Lower leg skin (tissue), 4 donors: ENCODE results near the gene CCDC85C. TPM values are rescaled to one million over a fixed set of nuclear protein-coding genes. Genes with fewer than 3 reads are reported as not detected.

Experiments
- DNase-seq, 2 donors: peaks; one replicate each; pipeline ENCODE4 v3.0.0-alpha.2; 2019; ENCODE audit warnings: low spot score in 2 of 2
- H3K4me3 ChIP-seq: fragments of 200-600 bp; sonication (generic); 2 replicates; pipeline ENCODE4 v1.5.1; 2017; ENCODE audit warnings: mild to moderate bottlenecking, low read depth; ENCODE audit not compliant: poor library complexity, severe bottlenecking
- POLR2A ChIP-seq, 2 donors: fragments of 450-650 bp; IDR thresholded peaks; one replicate each; pipeline ENCODE4 v1.6.1; 2016 to 2017; ENCODE audit warnings: antibody characterized with exemption in 2 of 2, mild to moderate bottlenecking in 1 of 2, moderate library complexity in 1 of 2
- WGBS, 2 donors: methylation state at CpG; one replicate each; pipeline ENCODE4 v1.1.5; 2018; 5-methylcytosine and 5-hydroxymethylcytosine counted together
- intact Hi-C: fragments of 100-400 bp; cut with DNase I; formaldehyde crosslinking; loops from one replicate; pipeline ENCODE4 v1.15.0; 2023; ENCODE audit warnings: low total_unique reads
- total RNA-seq, 4 donors: library from RNA; depleted of rRNA; stranded (reverse); fragments of >200 nt; gene quantifications; one replicate each; pipeline ENCODE4 v1.1.0, GENCODE V29; 2016
- TF ChIP-seq, protein P1 (sequence below), 3 donors: fragments of 450-650 bp; IDR thresholded peaks; one replicate each; pipeline ENCODE4 v1.5.1; 2016; ENCODE audit warnings: antibody characterized with exemption in 3 of 3, mild to moderate bottlenecking in 3 of 3, moderate library complexity in 2 of 3

The CCDC85C gene
- total RNA-seq, 4 donors from 2014 or later = 17.2 to 47.7 (median 33.3) TPM

GRCh38 chr14:99624024-99624423 lies 20.0 kb upstream of the CCDC85C start:
- DNase-seq = no peak
- 80 to 85% methylated on average over 6 of the region's 6 CpGs for WGBS, 2 donors
- intact Hi-C loops = no loop called here
- TF ChIP-seq POLR2A (IDR thresholded peaks at IDR 0.05) = no peak
- TF ChIP-seq, protein P1, sequence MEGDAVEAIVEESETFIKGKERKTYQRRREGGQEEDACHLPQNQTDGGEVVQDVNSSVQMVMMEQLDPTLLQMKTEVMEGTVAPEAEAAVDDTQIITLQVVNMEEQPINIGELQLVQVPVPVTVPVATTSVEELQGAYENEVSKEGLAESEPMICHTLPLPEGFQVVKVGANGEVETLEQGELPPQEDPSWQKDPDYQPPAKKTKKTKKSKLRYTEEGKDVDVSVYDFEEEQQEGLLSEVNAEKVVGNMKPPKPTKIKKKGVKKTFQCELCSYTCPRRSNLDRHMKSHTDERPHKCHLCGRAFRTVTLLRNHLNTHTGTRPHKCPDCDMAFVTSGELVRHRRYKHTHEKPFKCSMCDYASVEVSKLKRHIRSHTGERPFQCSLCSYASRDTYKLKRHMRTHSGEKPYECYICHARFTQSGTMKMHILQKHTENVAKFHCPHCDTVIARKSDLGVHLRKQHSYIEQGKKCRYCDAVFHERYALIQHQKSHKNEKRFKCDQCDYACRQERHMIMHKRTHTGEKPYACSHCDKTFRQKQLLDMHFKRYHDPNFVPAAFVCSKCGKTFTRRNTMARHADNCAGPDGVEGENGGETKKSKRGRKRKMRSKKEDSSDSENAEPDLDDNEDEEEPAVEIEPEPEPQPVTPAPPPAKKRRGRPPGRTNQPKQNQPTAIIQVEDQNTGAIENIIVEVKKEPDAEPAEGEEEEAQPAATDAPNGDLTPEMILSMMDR (IDR thresholded peaks at IDR 0.05) = no peak
- H3K4me3 ChIP-seq = no peak overlapping the region

GRCh38 chr14:99621948-99622347 lies 17.9 kb upstream of the CCDC85C start:
- no peak for TF ChIP-seq POLR2A (IDR thresholded peaks at IDR 0.05)
- TF ChIP-seq, protein P1 (IDR thresholded peaks at IDR 0.05) = no peak
- intact Hi-C loops = no loop called here
- WGBS, 2 donors = 77 to 85% methylated on average over 6 of the region's 6 CpGs
- DNase-seq = no peak
- H3K4me3 ChIP-seq = no peak overlapping the region

GRCh38 chr14:99619835-99620834 lies 16.1 kb upstream of the CCDC85C start:
- DNase-seq = no peak
- H3K4me3 ChIP-seq = no peak overlapping the region
- TF ChIP-seq, protein P1 (IDR thresholded peaks at IDR 0.05) = no peak
- no peak for TF ChIP-seq POLR2A (IDR thresholded peaks at IDR 0.05)
- WGBS, 2 donors = 47 to 63% methylated on average over 12 of the region's 13 CpGs
- intact Hi-C loops = no loop called here

DNA sequence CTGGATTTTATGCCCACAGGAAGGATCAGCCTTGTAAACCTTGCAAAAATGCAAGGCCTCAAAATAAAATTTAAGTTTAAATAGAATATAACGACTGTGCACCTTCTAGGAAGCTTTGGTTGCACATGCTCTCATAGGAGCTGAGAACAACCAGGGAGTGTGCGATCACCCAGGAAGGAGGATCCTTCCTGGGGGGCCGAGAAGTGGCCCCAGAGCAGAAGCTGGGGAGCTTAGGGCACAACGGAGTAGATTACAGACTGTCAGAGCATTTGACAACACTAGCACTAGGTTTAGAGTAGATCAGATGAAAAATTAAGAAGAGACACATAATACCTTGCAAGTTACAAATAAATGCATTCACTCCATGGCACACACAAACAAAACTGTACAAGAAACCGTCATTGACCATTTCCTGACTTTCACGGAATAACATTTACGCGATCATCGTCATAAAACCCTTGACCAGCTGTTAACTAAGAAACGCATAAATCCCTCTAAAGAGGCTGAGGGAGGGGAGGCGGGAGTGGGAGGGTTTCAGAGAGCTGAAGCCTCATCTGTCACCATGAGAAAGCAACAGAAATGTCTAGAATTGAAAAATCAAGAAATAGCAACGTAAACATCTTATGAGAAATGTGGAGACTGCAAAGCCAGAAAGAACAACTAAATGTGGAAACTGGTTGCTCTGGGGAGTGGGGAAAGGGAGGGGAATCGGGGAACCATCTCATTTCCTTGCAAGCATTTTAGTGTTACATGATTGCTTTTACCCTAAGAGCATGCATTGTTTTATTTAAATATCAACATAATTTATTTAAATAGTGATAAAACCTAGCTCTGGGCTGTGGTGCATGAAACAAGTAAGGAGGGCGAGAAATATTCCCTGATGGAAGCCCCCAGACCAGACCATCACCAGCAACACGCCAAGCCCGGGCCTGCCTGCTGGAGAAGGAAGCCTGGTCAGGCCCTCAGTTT lies 13.1 kb upstream of the CCDC85C start:
- no peak for DNase-seq
- 74 to 79% methylated on average over 16 of the region's 16 CpGs for WGBS, 2 donors
- H3K4me3 ChIP-seq = no peak overlapping the region
- intact Hi-C loops = no loop called here
- no peak for TF ChIP-seq POLR2A (IDR thresholded peaks at IDR 0.05)

- intact Hi-C loops = no loop called here
- no peak for DNase-seq
- 33 to 36% methylated on average over 7 of the region's 7 CpGs for WGBS, 2 donors
- TF ChIP-seq, protein P1 (IDR thresholded peaks at IDR 0.05) = no peak
- no peak for TF ChIP-seq POLR2A (IDR thresholded peaks at IDR 0.05)
- H3K4me3 ChIP-seq = no peak overlapping the region
These were observed 11.6 kb upstream of the CCDC85C start for GRCh38 chr14:99615497-99616157.
